Ishikawa (cell line): Measurements from ENCODE around the gene BAG5.

Experiments used
- EGR1 ChIP-seq: IDR thresholded peaks from 2 replicates; pipeline ENCODE4 v1.6.1; 2012
- EP300 ChIP-seq: IDR thresholded peaks from 2 replicates; pipeline ENCODE4 v1.6.1; 2012; ENCODE audit warnings: borderline replicate concordance
- RAD21 ChIP-seq: IDR thresholded peaks from 2 replicates; pipeline ENCODE4 v1.6.1; 2012; ENCODE audit warnings: low read depth
- REST ChIP-seq: IDR thresholded peaks from 2 replicates; pipeline ENCODE4 v1.6.1; 2012; ENCODE audit warnings: low read depth, mild to moderate bottlenecking
- TCF12 ChIP-seq: IDR thresholded peaks from 2 replicates; pipeline ENCODE4 v1.6.1; 2012; ENCODE audit warnings: low read depth

- no peak for TF ChIP-seq EP300
- no peak for TF ChIP-seq EGR1
- no peak for TF ChIP-seq REST
- TF ChIP-seq RAD21, result no peak
- TF ChIP-seq TCF12, result no peak; the same call in none of the 2 replicates
Measured at GRCh38 chr14:103552011-103552845, 10.2 kb downstream of the BAG5 start.
